Renal cortex interstitium (tissue), 11 donors: Measurements from ENCODE around the gene EXOC6. TPM values are rescaled to one million over a fixed set of nuclear protein-coding genes. Genes with fewer than 3 reads are reported as not detected.
"Not testable (repeated sequence)": the region's sequence is repeated elsewhere in the genome, so short reads cannot be mapped to it uniquely, and the experiment has no call there.

Experiments used
- DNase-seq, 11 donors: peaks; one replicate each; pipeline ENCODE4 v3.0.0-alpha.2; 2013; ENCODE audit warnings: low read depth in 9 of 11, low spot score in 4 of 11; ENCODE audit errors: extremely low read depth in 1 of 11
- polyA plus RNA-seq, 3 donors: library from polyadenylated mRNA; unstranded; fragments of 120-200 nt; gene quantifications; one replicate each; pipeline ENCODE4 v1.2.1, GENCODE V29; 2013; ENCODE audit not compliant: insufficient read length in 3 of 3

EXOC6 gene
- polyA plus RNA-seq, 3 donors, result 15.7 to 19.7 (median 16.2) TPM

DNA sequence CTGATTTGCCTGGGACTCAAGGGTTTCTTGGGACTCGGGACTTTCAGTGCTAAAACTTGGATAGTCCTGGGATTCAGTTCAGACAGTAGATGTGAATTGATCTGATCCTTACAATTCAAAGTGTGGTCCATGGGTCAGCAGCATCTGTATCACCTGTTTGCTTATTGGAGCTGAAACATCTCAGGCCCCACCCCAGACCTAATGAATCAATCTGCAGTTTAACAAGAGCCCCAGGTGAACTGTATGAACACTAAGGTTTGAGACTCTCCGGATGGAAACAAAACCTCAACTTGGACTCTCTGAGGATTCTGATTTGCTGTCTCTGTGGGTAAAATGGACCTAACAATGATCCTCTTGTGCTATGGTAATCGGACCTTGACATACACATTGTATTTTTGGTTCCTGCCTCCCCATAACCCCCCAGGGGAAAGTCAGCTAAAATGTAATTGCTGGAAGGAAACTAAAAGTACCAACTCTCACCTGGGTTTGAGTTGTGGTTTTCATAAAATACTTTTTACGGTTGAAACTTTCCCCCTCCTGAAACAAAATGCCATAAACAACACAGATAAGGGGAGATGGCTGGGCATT lies 237.0 kb downstream of the EXOC6 start:
- no peak for DNase-seq

GRCh38 chr10:93086289-93086688 lies 238.0 kb downstream of the EXOC6 start:
- no peak for DNase-seq

- no peak for DNase-seq
Measured at GRCh38 chr10:93087846-93088245, 239.5 kb downstream of the EXOC6 start.

- no peak for DNase-seq
Measured at GRCh38 chr10:93088466-93088865, 240.1 kb downstream of the EXOC6 start.

GRCh38 chr10:93090619-93091018 lies 242.3 kb downstream of the EXOC6 start:
- no peak for DNase-seq

DNA sequence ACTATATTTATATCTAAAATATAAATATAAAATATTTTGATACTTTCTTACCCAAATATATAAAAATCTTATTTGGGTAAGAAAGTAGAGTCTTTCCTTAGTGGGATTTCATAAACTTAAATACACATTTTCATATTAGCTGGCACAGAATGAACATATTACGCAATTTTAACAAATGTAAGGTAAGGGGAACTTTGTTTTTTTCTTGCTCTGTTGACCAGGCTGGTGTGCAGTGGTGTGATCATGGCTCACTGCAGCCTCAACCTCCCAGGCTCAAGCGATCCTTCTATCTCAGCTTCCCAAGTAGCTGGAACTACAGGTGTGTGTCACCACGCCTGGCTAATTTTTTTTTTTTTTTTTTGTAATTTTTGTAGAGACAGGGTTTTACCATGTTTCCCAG lies 243.6 kb downstream of the EXOC6 start:
- DNase-seq, result no peak

GRCh38 chr10:93095225-93095624 lies 246.9 kb downstream of the EXOC6 start:
- DNase-seq, result no peak

DNA sequence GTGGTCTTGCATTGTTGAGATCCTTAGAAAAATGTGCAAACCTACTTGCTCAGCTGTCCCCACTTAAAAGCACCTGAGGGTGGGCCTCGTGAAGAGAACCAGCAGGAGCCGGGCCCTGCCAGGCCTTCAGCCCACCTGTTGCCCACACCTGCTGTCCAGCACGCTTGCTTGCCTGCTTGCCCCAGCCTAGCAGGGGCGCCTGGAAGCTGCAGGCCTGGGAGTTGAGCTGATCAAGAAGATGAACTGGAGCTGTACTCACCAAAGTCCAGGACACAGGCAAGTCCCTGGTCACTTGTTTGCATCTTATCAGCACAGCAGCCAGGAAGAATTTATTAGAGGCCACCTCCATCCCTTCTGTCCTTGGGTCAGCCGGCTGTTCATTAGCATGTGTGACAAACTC lies 248.6 kb downstream of the EXOC6 start:
- DNase-seq, result no peak

DNA sequence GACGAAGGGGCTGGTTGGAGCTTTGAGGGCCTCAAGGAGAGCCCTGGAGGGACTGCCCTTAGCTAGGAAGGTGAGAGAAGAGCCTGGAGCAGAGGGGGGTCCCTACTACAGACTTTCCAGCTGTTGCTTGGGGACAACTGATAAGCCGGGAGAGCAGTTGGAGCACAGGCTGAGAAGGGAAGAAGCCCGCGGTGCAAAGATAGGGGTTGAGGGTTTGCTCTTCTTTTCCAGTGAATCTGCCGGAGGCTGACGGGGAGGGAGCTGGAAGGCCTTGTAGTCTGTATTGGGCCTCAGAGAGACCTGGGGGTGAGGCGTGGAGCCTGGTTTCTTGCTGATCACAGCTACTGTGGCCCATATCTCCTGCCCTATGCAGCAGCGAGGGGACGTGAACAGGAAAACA lies 249.1 kb downstream of the EXOC6 start:
- DNase-seq, result no peak

DNA sequence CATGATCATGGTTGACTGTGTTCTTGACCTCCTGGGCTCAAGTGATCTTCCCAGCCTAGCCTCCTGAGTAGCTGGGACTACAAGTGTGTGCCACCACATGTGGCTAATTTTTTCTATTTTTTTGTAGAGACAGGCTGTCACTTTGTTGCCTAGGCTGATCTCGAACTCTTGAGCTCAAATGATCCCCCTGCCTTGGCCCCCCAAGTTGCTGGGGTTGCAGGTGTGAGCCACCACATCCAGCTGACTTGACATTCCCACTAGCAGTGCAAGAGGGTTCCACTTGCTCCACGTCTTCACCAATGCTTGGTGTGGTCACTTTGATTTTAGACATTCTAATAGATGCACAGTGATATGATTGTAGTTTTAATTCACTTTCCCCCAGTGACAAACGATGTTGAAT lies 250.5 kb downstream of the EXOC6 start:
- DNase-seq, result no peak

DNA sequence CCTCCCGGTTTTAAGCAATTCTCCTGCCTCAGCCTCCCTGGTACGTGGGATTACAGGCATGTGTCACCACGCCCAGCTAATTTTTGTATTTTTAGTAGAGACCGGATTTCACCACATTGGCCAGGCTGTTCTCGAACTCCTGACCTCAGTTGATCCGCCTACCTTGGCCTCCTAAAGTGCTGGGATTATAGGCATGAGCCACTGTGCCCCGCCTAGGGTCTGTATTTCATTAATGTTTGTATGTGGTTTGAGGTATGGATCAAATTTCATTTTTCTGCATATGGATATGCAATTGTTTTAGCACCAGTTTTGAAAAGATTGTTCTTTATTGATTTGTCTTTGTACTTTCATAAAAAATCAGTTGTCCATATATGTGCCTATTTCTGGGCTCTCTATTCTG lies 251.3 kb downstream of the EXOC6 start:
- DNase-seq, result no peak

DNA sequence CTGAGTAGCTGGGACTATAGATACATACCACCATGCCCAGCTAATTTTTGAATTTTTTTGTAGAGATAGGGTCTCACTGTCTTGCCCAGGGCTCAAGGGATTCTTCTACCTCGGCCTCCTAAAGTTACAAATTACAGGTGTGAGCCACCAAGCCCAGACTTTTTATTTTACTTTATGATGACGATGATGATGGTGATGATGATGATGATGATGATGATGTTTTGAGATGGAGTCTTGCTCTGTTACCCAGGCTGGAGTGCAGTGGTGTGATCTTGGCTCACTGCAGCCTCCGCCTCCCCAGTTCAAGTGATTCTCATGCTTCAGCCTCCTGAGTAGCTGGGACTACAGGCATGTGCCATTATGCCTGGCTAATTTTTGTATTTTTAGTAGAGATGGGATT lies 252.8 kb downstream of the EXOC6 start:
- not testable (repeated sequence) for DNase-seq

DNA sequence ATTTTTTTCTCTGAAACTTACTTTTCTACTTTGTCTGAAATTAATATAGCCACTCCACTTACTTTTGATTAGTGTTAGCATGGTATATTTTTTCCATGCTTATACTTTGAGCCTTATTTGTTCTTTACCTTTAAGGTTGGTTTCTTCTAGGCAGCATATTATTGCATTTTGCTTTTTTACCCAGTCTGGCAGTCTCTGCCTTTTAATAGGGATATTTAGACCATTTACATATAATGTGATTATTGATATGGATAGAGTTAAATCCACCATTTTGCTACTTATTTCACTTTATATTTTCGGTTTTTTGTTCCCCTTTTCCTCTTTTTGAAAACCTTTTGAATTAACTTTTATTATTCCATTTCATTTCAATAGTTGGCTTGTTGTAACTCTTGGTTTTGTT lies 255.6 kb downstream of the EXOC6 start:
- no peak for DNase-seq

DNA sequence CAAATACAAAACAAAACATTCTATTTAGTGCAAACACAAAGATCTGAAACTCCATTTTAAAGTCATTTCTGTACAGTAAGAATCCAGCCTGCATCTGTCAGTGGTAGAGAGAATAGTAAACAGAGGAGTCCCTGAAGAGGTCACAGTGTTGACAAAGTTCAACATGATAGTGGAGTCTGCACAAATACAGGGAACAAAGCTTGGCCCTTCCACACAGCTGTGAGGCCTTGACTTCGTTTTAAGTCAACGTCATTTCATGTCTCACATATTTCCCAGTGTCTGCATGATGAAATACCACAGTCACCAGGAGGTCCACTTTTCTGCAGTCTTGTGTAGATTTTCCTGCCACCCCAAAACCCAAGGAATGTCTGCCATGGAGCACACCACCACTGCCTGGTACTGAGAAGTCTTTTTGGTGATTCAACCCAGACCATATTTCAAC lies 258.3 kb downstream of the EXOC6 start:
- no peak for DNase-seq

Other genes starting within 250 kb of the EXOC6 start
- gene HHEX, start 158.6 kb upstream of the EXOC6 start, polyA plus RNA-seq, result 1 to 10 TPM; 6.3 to 8.6 (median 8.3) TPM
- under 1 TPM; 0.07 to 0.16 (median 0.09) TPM for gene CYP26C1, start 212.3 kb downstream of the EXOC6 start, polyA plus RNA-seq
- gene CYP26A1, start 225.4 kb downstream of the EXOC6 start, polyA plus RNA-seq, result under 1 TPM in 1 of 3 donors, not detected in 2; 0.35 TPM